H1 (cell line): Measurements from ENCODE around the gene TLR10. TPM values are rescaled to one million over a fixed set of nuclear protein-coding genes. Genes with fewer than 3 reads are reported as not detected.

Experiments
- CTCF ChIA-PET: fragments of 300-600 bp; sonication (Branson Sonifier 250); formaldehyde crosslinking; loops from one replicate; lab custom pipeline; 2021; ENCODE audit not compliant: partially characterized antibody; lab: Charles Lee
- POLR2A ChIA-PET: fragments of 300-600 bp; sonication (Branson Sonifier 250); formaldehyde crosslinking; loops from one replicate; lab custom pipeline; 2021; ENCODE audit warnings: inconsistent platforms; ENCODE audit not compliant: partially characterized antibody; lab: Charles Lee
- DNase-seq, 2 experiments: peaks; one replicate each; pipeline versions ENCODE4 v3.0.0 to v3.0.0-alpha.2; 2010 to 2022; ENCODE audit warnings: low spot score in 2 of 2, low read depth in 1 of 2, mixed read lengths in 1 of 2
- FAIRE-seq: peaks from 2 replicates; lab custom pipeline; 2011; peaks lifted over from hg19 to GRCh38; lab: Jason Lieb, UNC
- H2AFZ ChIP-seq: 2 replicates; pipeline ENCODE4 v1.8.1; 2012; ENCODE audit warnings: low read length, inconsistent platforms
- H2AK5ac ChIP-seq: 2 replicates; pipeline ENCODE4 v1.6.1; 2013; ENCODE audit warnings: low read depth, low read length
- H2BK120ac ChIP-seq: replicated peaks from 2 replicates; pipeline ENCODE3; 2013; ENCODE audit warnings: low read depth, low read length, inconsistent platforms
- H2BK12ac ChIP-seq: 2 replicates; pipeline ENCODE4 v1.6.1; 2013; ENCODE audit warnings: low read depth, low read length
- H2BK15ac ChIP-seq: 2 replicates; pipeline ENCODE4 v1.6.1; 2013; ENCODE audit warnings: low read length
- H2BK20ac ChIP-seq: 2 replicates; pipeline ENCODE4 v1.6.1; 2013; ENCODE audit warnings: low read length
- H2BK5ac ChIP-seq: 2 replicates; pipeline ENCODE4 v1.6.1; 2013; ENCODE audit warnings: low read depth, low read length
- H3K14ac ChIP-seq: 2 replicates; pipeline ENCODE4 v1.6.1; 2013; ENCODE audit warnings: inconsistent platforms; ENCODE audit not compliant: insufficient read length
- H3K18ac ChIP-seq: 2 replicates; pipeline ENCODE4 v1.6.1; 2013; ENCODE audit warnings: low read length; ENCODE audit errors: extremely low read depth
- H3K23ac ChIP-seq: 2 replicates; pipeline ENCODE4 v1.6.1; 2013; ENCODE audit warnings: inconsistent platforms; ENCODE audit not compliant: insufficient read length
- H3K23me2 ChIP-seq: 2 replicates; pipeline ENCODE4 v1.6.1; 2013; ENCODE audit warnings: low read depth, low read length
- H3K27ac ChIP-seq: 2 replicates; pipeline ENCODE4 v1.6.1; 2011; ENCODE audit warnings: low read depth, low read length, inconsistent platforms
- H3K27me3 ChIP-seq, 4 experiments: replicated peaks in 1 of 4; 1 replicate in 1 of 4; 2 replicates in 3 of 4; pipeline versions ENCODE4 v1.6.1 to v1.8.1; 2011 to 2013; ENCODE audit warnings: low read length in 3 of 4, mild to moderate bottlenecking in 3 of 4, inconsistent platforms in 2 of 4, mixed read lengths in 2 of 4, moderate library complexity in 1 of 4; ENCODE audit not compliant: control insufficient read depth in 3 of 4, insufficient read depth in 3 of 4; ENCODE audit errors: extremely low read depth in 1 of 4
- H3K36me3 ChIP-seq, 4 experiments: 2 replicates each; pipeline versions ENCODE4 v1.6.1 to v1.8.1; 2011 to 2013; ENCODE audit warnings: mild to moderate bottlenecking in 4 of 4, low read length in 3 of 4, moderate library complexity in 2 of 4, control low read depth in 1 of 4, inconsistent platforms in 1 of 4; ENCODE audit not compliant: insufficient read depth in 4 of 4, control insufficient read depth in 2 of 4
- H3K4ac ChIP-seq: replicated peaks from 2 replicates; pipeline ENCODE3; 2013; ENCODE audit warnings: low read length, low read depth, mixed read lengths, inconsistent platforms; ENCODE audit not compliant: insufficient read length
- H3K4me1 ChIP-seq, 4 experiments: replicated peaks in 1 of 4; 1 replicate in 1 of 4; 2 replicates in 3 of 4; pipeline versions ENCODE4 v1.6.1 to v1.8.1; 2011 to 2013; ENCODE audit warnings: low read length in 3 of 4, inconsistent platforms in 2 of 4, mixed read lengths in 1 of 4; ENCODE audit not compliant: insufficient read depth in 4 of 4, control insufficient read depth in 3 of 4
- H3K4me2 ChIP-seq, 2 experiments: 2 replicates each; pipeline versions ENCODE4 v1.6.1 to v1.8.1; 2011 to 2013; ENCODE audit warnings: low read depth in 2 of 2, low read length in 2 of 2, control low read depth in 1 of 2, inconsistent platforms in 1 of 2, mild to moderate bottlenecking in 1 of 2; ENCODE audit not compliant: insufficient read depth in 1 of 2
- H3K4me3 ChIP-seq, 4 experiments: fragments of 200-600, 300-600 bp in 1 of 4; sonication (generic), shearing (Covaris generic), sonication (Bioruptor Twin) in 1 of 4; 2 replicates each; pipeline versions ENCODE4 v1.5.1 to v1.8.1; 2011 to 2016; ENCODE audit warnings: low read length in 4 of 4, low read depth in 3 of 4, control low read depth in 2 of 4, inconsistent platforms in 2 of 4, mild to moderate bottlenecking in 2 of 4, mixed read lengths in 1 of 4, moderate library complexity in 1 of 4; ENCODE audit not compliant: insufficient read depth in 2 of 4; ENCODE audit errors: extremely low read depth in 1 of 4
- H3K56ac ChIP-seq: replicated peaks from 2 replicates; pipeline ENCODE3; 2013; ENCODE audit warnings: low read depth, mild to moderate bottlenecking, mixed read lengths, low read length, inconsistent platforms; ENCODE audit not compliant: insufficient read length
- H3K79me1 ChIP-seq: 2 replicates; pipeline ENCODE4 v1.6.1; 2013; ENCODE audit warnings: low read depth, low read length, control low read depth
- H3K79me2 ChIP-seq, 2 experiments: 2 replicates each; pipeline versions ENCODE4 v1.6.1 to v1.8.1; 2012 to 2013; ENCODE audit warnings: low read length in 2 of 2, mild to moderate bottlenecking in 2 of 2, inconsistent platforms in 1 of 2; ENCODE audit not compliant: insufficient read depth in 2 of 2, control insufficient read depth in 1 of 2
- H3K9ac ChIP-seq, 4 experiments: replicated peaks in 1 of 4; 1 replicate in 1 of 4; 2 replicates in 3 of 4; pipeline versions ENCODE4 v1.6.1 to v1.8.1; 2011 to 2013; ENCODE audit warnings: low read depth in 3 of 4, low read length in 3 of 4, control low read depth in 2 of 4, mild to moderate bottlenecking in 2 of 4, moderate library complexity in 2 of 4, inconsistent platforms in 1 of 4; ENCODE audit errors: extremely low read depth in 1 of 4
- H3K9me3 ChIP-seq, 2 experiments: 2 replicates each; pipeline versions ENCODE4 v1.6.1 to v1.8.1; 2012 to 2013; ENCODE audit warnings: mild to moderate bottlenecking in 2 of 2, moderate library complexity in 2 of 2, control low read depth in 1 of 2, inconsistent platforms in 1 of 2, low read depth in 1 of 2, low read length in 1 of 2, mixed read lengths in 1 of 2; ENCODE audit not compliant: insufficient read depth in 2 of 2
- H4K20me1 ChIP-seq, 2 experiments: replicated peaks in 1 of 2; 2 replicates each; pipeline versions ENCODE3 to v1.8.1; 2011 to 2013; ENCODE audit warnings: inconsistent platforms in 2 of 2, low read length in 2 of 2, mild to moderate bottlenecking in 1 of 2; ENCODE audit not compliant: insufficient read depth in 2 of 2, control insufficient read depth in 1 of 2
- H4K5ac ChIP-seq: 2 replicates; pipeline ENCODE4 v1.6.1; 2013; ENCODE audit warnings: low read length, low read depth, mixed read lengths, inconsistent platforms; ENCODE audit not compliant: insufficient read length
- H4K8ac ChIP-seq: 2 replicates; pipeline ENCODE4 v1.8.0; 2013; ENCODE audit warnings: mild to moderate bottlenecking, moderate library complexity, low read length, inconsistent platforms; ENCODE audit not compliant: insufficient read depth; ENCODE audit errors: extremely low read depth
- H4K91ac ChIP-seq: replicated peaks from 2 replicates; pipeline ENCODE3; 2013; ENCODE audit warnings: low read length, mixed read lengths, inconsistent platforms; ENCODE audit not compliant: insufficient read length
- BACH1 ChIP-seq: IDR thresholded peaks from 2 replicates; pipeline ENCODE4 v1.6.1; 2012; ENCODE audit warnings: low read length, improper control_type of control experiment
- CHD1 ChIP-seq: IDR thresholded peaks from 2 replicates; pipeline ENCODE4 v1.6.1; 2012; ENCODE audit warnings: low read depth, low read length, improper control_type of control experiment
- EZH2 ChIP-seq: fragments of 200-600 bp; sonication (generic); IDR thresholded peaks from 2 replicates; pipeline ENCODE4 v1.7.1; 2012; ENCODE audit warnings: low read depth, mild to moderate bottlenecking, moderate library complexity, low read length, inconsistent platforms; ENCODE audit not compliant: severe bottlenecking
- KDM4A ChIP-seq: IDR thresholded peaks from one replicate; pipeline ENCODE4 v1.7.1; 2012; ENCODE audit warnings: low read depth, mild to moderate bottlenecking, moderate library complexity, low read length, inconsistent platforms; ENCODE audit not compliant: severe bottlenecking
- whole genome bisulfite sequencing, 2 experiments: shearing (Covaris generic) in 1 of 2; methylation state at CpG; one replicate each; pipeline versions ENCODE4 v1.1.6 to v1.1.7; 2013 to 2015; ENCODE audit warnings: low lambda C conversion rate in 2 of 2, mixed read lengths in 2 of 2, inconsistent platforms in 1 of 2, low coverage in 1 of 2, missing lambda C conversion rate in 1 of 2; ENCODE audit not compliant: insufficient replicate concordance in 2 of 2, insufficient coverage in 1 of 2, insufficient read length in 1 of 2; ENCODE audit errors: extremely low coverage in 1 of 2, missing lambda C conversion rate in 1 of 2; 5-methylcytosine and 5-hydroxymethylcytosine counted together
- polyA plus RNA-seq, 7 experiments: library from polyadenylated mRNA; depleted of rRNA in 3 of 7; stranded (reverse) in 5 of 7; unstranded in 2 of 7; fragments of >200 nt in 5 of 7; fragments of 200-250 nt in 2 of 7; gene quantifications; 1 replicate in 5 of 7; 2 replicates in 1 of 7; 4 replicates in 1 of 7; pipeline versions ENCODE4 v1.2.1 to v1.2.3, GENCODE V29; 2011 to 2013; ENCODE audit warnings: missing spikeins in 2 of 7, mixed read lengths in 2 of 7
- total RNA-seq: library from RNA; stranded (reverse); fragmentation: NEBNext Ultra II Directional; extraction: Animal tissue kit (Norgen Biotek cat#: 25700); gene quantifications from 2 replicates; pipeline ENCODE4 v1.2.1, GENCODE V29; 2021

TLR10 gene
- total and polyA plus RNA-seq, 2 of the 8 experiments (the other 6 are each of a cell fraction or from before 2014, with no cell fraction given) = not detected

DNA sequence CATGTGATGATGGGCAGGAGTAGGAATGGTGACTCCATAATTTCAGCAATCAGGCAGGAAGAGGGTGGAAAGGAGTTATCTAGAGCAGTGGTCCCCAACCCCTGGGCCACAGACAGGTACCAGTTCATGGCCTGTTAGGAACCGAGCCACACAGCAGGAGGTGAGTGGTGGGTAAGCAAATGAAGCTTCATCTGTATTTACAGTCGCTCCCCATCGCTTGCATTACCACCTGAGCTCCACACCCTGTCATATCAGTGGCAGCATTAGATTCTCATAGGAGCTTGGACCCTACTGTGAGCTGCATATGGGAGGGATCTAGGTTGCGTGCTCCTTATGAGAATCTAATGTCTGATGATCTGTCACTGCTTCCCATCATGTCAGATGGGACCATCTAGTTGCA lies 1.4 kb upstream of the TLR10 start:
- no peak overlapping the region for H2AK5ac ChIP-seq
- H4K20me1 ChIP-seq = peaks cover 0 to 2% of the 10 kb centered on the region in 2 experiments
- H3K79me2 ChIP-seq = no peaks in the 10 kb centered on the region
- H3K4ac ChIP-seq = no peak overlapping the region
- no peak overlapping the region for H3K14ac ChIP-seq
- no peak overlapping the region for H3K56ac ChIP-seq
- no peak overlapping the region for H2AFZ ChIP-seq
- H4K91ac ChIP-seq = no peak overlapping the region
- no peak for DNase-seq
- H3K27me3 ChIP-seq = no peaks in the 10 kb centered on the region
- H2BK20ac ChIP-seq = no peak overlapping the region
- no peak overlapping the region for H3K23ac ChIP-seq
- FAIRE-seq = no peak
- no peak overlapping the region for H3K18ac ChIP-seq
- no peak overlapping the region for H2BK5ac ChIP-seq
- 73% methylated on average over 4 of the region's 4 CpGs; no CpG with 5 or more reads in 1 of the 2 experiments for WGBS, 2 experiments
- H3K27ac ChIP-seq = no peak overlapping the region
- H3K9ac ChIP-seq = no peak overlapping the region
- no peak overlapping the region for H4K5ac ChIP-seq
- ChIA-PET CTCF (interaction anchor here (0.6 to 8.5 kb wide), 9 partner anchors 13 to 605 kb away, joined by 3 to 136 read pairs (median 16); partner anchors contain the start of gene TLR1), POLR2A (no interaction called here)
- no peaks in the 10 kb centered on the region for H3K79me1 ChIP-seq
- no peak overlapping the region for H3K4me2 ChIP-seq
- no peak overlapping the region for H2BK12ac ChIP-seq
- H3K4me3 ChIP-seq = no peak overlapping the region
- no peak for TF ChIP-seq BACH1
- TF ChIP-seq CHD1 = no peak
- TF ChIP-seq EZH2 = no peak
- TF ChIP-seq KDM4A = no peak
- H3K36me3 ChIP-seq = no peaks in the 10 kb centered on the region
- H3K4me1 ChIP-seq = no peaks in the 10 kb centered on the region
- H2BK15ac ChIP-seq = no peak overlapping the region
- H4K8ac ChIP-seq = no peak overlapping the region
- H3K9me3 ChIP-seq = no peaks in the 10 kb centered on the region
- H2BK120ac ChIP-seq = no peak overlapping the region
- H3K23me2 ChIP-seq = peaks cover 2% of the 10 kb centered on the region; the same call in 1 of the 2 replicates
